GM06990 (cell line): ENCODE results near the gene CCL17.

ENCODE experiments used
- DNase-seq: peaks from one replicate; pipeline ENCODE4 v3.0.0-alpha.2; 2011; ENCODE audit not compliant: insufficient read length; ENCODE audit errors: extremely low read depth
- H3K27me3 ChIP-seq: replicated peaks from 2 replicates; pipeline ENCODE4 v1.6.0; 2011; ENCODE audit warnings: low read length; ENCODE audit not compliant: control insufficient read depth, insufficient read depth
- H3K36me3 ChIP-seq: 2 replicates; pipeline ENCODE4 v1.5.1; 2011; ENCODE audit warnings: low read length; ENCODE audit not compliant: control insufficient read depth, insufficient read depth
- H3K4me3 ChIP-seq: replicated peaks from 2 replicates; pipeline ENCODE4 v1.5.1; 2011; ENCODE audit warnings: low read depth, mild to moderate bottlenecking, control low read depth, low read length
- CTCF ChIP-seq: IDR thresholded peaks from 2 replicates; pipeline ENCODE4 v1.5.1; 2011; ENCODE audit warnings: low read length, control low read depth, mild to moderate bottlenecking, inconsistent platforms; ENCODE audit not compliant: insufficient read depth, poor library complexity, severe bottlenecking

Gene CCL17

DNA sequence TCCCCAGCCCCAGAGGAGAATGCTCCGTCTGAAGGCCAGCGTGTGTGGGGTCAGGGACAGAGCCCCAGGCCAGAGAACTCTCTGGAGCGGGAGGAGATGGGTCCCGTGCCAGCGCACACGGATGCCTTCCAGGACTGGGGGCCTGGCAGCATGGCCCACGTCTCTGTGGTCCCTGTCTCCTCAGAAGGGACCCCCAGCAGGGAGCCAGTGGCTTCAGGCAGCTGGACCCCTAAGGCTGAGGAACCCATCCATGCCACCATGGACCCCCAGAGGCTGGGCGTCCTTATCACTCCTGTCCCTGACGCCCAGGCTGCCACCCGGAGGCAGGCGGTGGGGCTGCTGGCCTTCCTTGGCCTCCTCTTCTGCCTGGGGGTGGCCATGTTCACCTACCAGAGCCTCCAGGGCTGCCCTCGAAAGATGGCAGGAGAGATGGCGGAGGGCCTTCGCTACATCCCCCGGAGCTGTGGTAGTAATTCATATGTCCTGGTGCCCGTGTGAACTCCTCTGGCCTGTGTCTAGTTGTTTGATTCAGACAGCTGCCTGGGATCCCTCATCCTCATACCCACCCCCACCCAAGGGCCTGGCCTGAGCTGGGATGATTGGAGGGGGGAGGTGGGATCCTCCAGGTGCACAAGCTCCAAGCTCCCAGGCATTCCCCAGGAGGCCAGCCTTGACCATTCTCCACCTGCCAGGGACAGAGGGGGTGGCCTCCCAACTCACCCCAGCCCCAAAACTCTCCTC lies 21.9 kb upstream of the CCL17 start:
- no peak for DNase-seq
- Histone ChIP-seq H3K4me3 (no peak overlapping the region), H3K27me3 (no peaks in the 10 kb centered on the region), H3K36me3 (no peaks in the 10 kb centered on the region)
- peak; percentile 29 for TF ChIP-seq CTCF

GRCh38 chr16:57383276-57384247 lies 21.0 kb upstream of the CCL17 start:
- Histone ChIP-seq H3K36me3 (no peaks in the 10 kb centered on the region), H3K4me3 (no peak overlapping the region), H3K27me3 (no peaks in the 10 kb centered on the region)
- DNase-seq: no peak
- TF ChIP-seq CTCF: no peak

DNA sequence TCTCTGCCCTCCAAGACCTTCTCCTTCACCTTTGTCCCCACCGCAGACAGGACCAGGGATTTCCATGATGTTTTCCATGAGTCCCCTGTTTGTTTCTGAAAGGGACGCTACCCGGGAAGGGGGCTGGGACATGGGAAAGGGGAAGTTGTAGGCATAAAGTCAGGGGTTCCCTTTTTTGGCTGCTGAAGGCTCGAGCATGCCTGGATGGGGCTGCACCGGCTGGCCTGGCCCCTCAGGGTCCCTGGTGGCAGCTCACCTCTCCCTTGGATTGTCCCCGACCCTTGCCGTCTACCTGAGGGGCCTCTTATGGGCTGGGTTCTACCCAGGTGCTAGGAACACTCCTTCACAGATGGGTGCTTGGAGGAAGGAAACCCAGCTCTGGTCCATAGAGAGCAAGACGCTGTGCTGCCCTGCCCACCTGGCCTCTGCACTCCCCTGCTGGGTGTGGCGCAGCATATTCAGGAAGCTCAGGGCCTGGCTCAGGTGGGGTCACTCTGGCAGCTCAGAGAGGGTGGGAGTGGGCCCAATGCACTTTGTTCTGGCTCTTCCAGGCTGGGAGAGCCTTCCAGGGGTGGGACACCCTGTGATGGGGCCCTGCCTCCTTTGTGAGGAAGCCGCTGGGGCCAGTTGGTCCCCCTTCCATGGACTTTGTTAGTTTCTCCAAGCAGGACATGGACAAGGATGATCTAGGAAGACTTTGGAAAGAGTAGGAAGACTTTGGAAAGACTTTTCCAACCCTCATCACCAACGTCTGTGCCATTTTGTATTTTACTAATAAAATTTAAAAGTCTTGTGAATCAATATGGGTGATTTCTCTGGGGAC lies 20.1 kb upstream of the CCL17 start:
- no peak for TF ChIP-seq CTCF
- no peaks in the 10 kb centered on the region for H3K36me3 ChIP-seq
- DNase-seq: no peak
- no peak overlapping the region for H3K4me3 ChIP-seq
- H3K27me3 ChIP-seq: no peaks in the 10 kb centered on the region

DNA sequence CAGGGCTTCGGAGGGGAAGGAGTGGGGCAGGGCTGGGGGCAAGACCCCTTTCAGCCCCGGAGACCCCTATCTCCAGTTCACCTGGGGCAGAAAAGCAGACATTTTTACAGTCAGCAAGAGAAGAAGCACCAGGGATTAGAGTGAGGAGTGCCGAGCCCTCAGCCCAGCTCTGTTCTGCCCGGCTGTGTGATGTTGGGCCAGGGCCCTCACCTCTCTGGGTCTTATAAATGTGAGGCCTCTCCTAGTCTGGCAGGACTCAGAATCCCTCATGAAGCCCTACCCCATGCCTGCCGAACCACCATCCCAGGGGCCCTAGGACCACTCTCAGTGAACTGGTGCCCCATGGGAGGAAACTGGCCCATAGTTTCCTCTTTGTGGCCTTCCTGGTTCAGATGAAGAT lies 19.5 kb upstream of the CCL17 start:
- no peak for DNase-seq
- H3K4me3 ChIP-seq: no peak overlapping the region
- H3K36me3 ChIP-seq: no peaks in the 10 kb centered on the region
- TF ChIP-seq CTCF: no peak
- H3K27me3 ChIP-seq: no peaks in the 10 kb centered on the region

DNA sequence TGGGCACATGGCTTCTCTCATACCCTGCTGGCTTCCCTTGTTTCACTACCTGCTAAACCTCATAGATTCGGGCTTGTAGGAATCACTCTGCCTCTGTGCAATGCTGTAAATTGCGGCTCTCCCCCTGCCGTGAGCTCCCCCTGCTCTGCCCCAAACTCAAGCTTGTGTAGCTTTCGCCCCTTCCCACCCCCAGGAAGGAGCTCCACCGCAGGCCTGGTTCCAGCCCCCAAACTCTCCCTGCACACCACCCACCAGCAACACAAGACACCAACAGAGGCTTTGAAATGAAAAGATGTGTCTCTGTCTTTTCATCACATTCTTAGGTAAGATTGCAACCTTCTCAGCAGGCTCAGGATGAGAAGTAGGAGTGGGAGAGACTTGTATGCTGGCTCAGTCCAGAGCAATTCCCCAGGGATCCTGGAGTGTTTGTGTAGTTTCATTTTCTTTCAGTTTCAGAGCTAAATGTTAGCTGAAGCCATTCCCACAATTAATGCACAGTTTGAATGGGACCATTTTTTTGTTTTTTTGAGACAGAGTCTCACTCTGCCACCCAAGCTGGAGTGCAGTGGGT lies 18.1 kb upstream of the CCL17 start:
- H3K4me3 ChIP-seq: no peak overlapping the region
- no peak for TF ChIP-seq CTCF
- H3K36me3 ChIP-seq: no peaks in the 10 kb centered on the region
- H3K27me3 ChIP-seq: no peaks in the 10 kb centered on the region
- DNase-seq: no peak
